HepG2 (cell line): ENCODE measurements around the gene CACHD1. TPM values are rescaled to one million over a fixed set of nuclear protein-coding genes. Genes with fewer than 3 reads are reported as not detected.

Experiments used
- ATAC-seq: fragments of 200-7000 bp; cut with Tn5 transposase; 3 replicates; pipeline ENCODE4 v1.9.1; 2020; ENCODE audit warnings: mild to moderate bottlenecking, moderate library complexity
- BruUV-seq: library from RNA; stranded (reverse); fragments of 400-500 nt; replicated peaks from 2 replicates; lab custom pipeline; 2021; lab: Mats Ljungman, UMichigan
- CTCF ChIA-PET: fragments of 300-600 bp; formaldehyde crosslinking; extraction: SDS; loops from one replicate; lab custom pipeline; 2021; ENCODE audit warnings: low total read pairs, inconsistent platforms, low intra/inter-chr PET ratio; lab: Yijun Ruan, JAX
- POLR2A ChIA-PET: fragments of 350-600 bp; sonication (Branson Sonifier 250); formaldehyde crosslinking; loops from one replicate; lab custom pipeline; 2020; ENCODE audit warnings: antibody characterized with exemption, inconsistent platforms; lab: Yijun Ruan, JAX
- DNase-seq: peaks from one replicate; pipeline ENCODE4 v3.0.0-alpha.2; 2015; ENCODE audit warnings: low spot score
- FAIRE-seq: peaks from 3 replicates; lab custom pipeline; 2011; peaks lifted over from hg19 to GRCh38; lab: Jason Lieb, UNC
- H2AFZ ChIP-seq: one replicate; pipeline ENCODE4 v1.6.1; 2011; ENCODE audit warnings: low read length, inconsistent platforms
- H3K27ac ChIP-seq: fragments of 300-600 bp; 3 replicates; pipeline ENCODE4 v1.8.0; 2011; ENCODE audit warnings: mixed run types, mild to moderate bottlenecking, mixed read lengths, low read length, inconsistent platforms; ENCODE audit not compliant: insufficient read depth; ENCODE audit errors: extremely low read length
- H3K27me3 ChIP-seq, 2 experiments: fragments of 200-600 bp in 1 of 2; 2 replicates in 1 of 2; 3 replicates in 1 of 2; pipeline versions ENCODE4 v1.6.0 to v1.8.0; 2011; ENCODE audit warnings: low read length in 2 of 2, mild to moderate bottlenecking in 2 of 2, moderate library complexity in 2 of 2, inconsistent platforms in 1 of 2; ENCODE audit not compliant: insufficient read depth in 2 of 2, control insufficient read depth in 1 of 2
- H3K36me3 ChIP-seq, 2 experiments: fragments of 200-600 bp in 1 of 2; replicated peaks in 1 of 2; 2 replicates in 1 of 2; 3 replicates in 1 of 2; pipeline versions ENCODE4 v1.5.1 to v1.8.0; 2011; ENCODE audit warnings: low read length in 2 of 2, inconsistent platforms in 1 of 2; ENCODE audit not compliant: insufficient read depth in 2 of 2, control insufficient read depth in 1 of 2
- H3K4me1 ChIP-seq: 2 replicates; pipeline ENCODE4 v1.5.1; 2012; ENCODE audit warnings: low read length, inconsistent platforms; ENCODE audit not compliant: insufficient read depth
- H3K4me2 ChIP-seq: 2 replicates; pipeline ENCODE4 v1.6.0; 2011; ENCODE audit warnings: low read depth, low read length, inconsistent platforms
- H3K4me3 ChIP-seq, 3 experiments: fragments of 200-600 bp in 1 of 3; sonication (generic), shearing (Covaris generic) in 1 of 3; replicated peaks in 1 of 3; 2 replicates each; pipeline ENCODE4 v1.5.1; 2011 to 2016; ENCODE audit warnings: low read length in 3 of 3, inconsistent platforms in 2 of 3, low read depth in 2 of 3, mild to moderate bottlenecking in 2 of 3, control low read depth in 1 of 3, mixed read lengths in 1 of 3; ENCODE audit not compliant: insufficient read depth in 1 of 3
- H3K79me2 ChIP-seq: one replicate; pipeline ENCODE4 v1.6.1; 2011; ENCODE audit warnings: low read length, inconsistent platforms; ENCODE audit not compliant: insufficient read depth
- H3K9ac ChIP-seq: 2 replicates; pipeline ENCODE4 v1.6.0; 2011; ENCODE audit warnings: mild to moderate bottlenecking, low read depth, low read length, inconsistent platforms; ENCODE audit not compliant: insufficient read depth
- H3K9me3 ChIP-seq: 2 replicates; pipeline ENCODE4 v1.5.1; 2012; ENCODE audit warnings: mild to moderate bottlenecking, low read length
- H4K20me1 ChIP-seq: 2 replicates; pipeline ENCODE4 v1.6.0; 2011; ENCODE audit warnings: inconsistent platforms, mild to moderate bottlenecking, low read length, moderate library complexity; ENCODE audit not compliant: insufficient read depth
- MAFK ChIP-seq, 2 experiments: IDR thresholded peaks in 1 of 2; conservative IDR thresholded peaks in 1 of 2; 2 replicates each; pipeline ENCODE4 v1.6.1; 2011; ENCODE audit warnings: improper control_type of control experiment in 2 of 2, low read length in 2 of 2
- MNT ChIP-seq: fragments of 450-650 bp; IDR thresholded peaks from 2 replicates; pipeline ENCODE4 v1.6.1; 2016
- MXI1 ChIP-seq: IDR thresholded peaks from 3 replicates; pipeline ENCODE4 v1.6.1; 2012; ENCODE audit warnings: low read depth, low read length, inconsistent platforms, borderline replicate concordance
- ZBTB10 ChIP-seq: sonication (generic); formaldehyde crosslinking; IDR thresholded peaks from 2 replicates; pipeline ENCODE4 v1.4.0; 2020; ENCODE audit warnings: missing genetic modification reagents, borderline replicate concordance
- ZNF326 ChIP-seq: sonication (generic); formaldehyde crosslinking; IDR thresholded peaks from 2 replicates; pipeline ENCODE4 v1.4.0; 2020; ENCODE audit warnings: missing genetic modification reagents, borderline replicate concordance
- ZSCAN12 ChIP-seq: sonication (generic); formaldehyde crosslinking; IDR thresholded peaks from 2 replicates; pipeline ENCODE4 v1.9.0; 2021; ENCODE audit warnings: mild to moderate bottlenecking, missing genetic modification reagents
- WGBS: methylation state at CpG from one replicate; pipeline ENCODE4 v1.1.6; 2017; ENCODE audit warnings: low lambda C conversion rate; 5-methylcytosine and 5-hydroxymethylcytosine counted together
- in situ Hi-C: cut with HindIII; loops from 2 replicates; pipeline ENCODE4 v1.10.0; 2017; ENCODE audit warnings: low pct_unique_long_range_greater_than_20kb; ENCODE audit not compliant: extremely low pct_ligation_motif_present
- intact Hi-C: fragments of 100-400 bp; cut with micrococcal nuclease; formaldehyde crosslinking; loops from one replicate; pipeline ENCODE4 v1.10.0; 2022; ENCODE audit not compliant: unreplicated experiment
- polyA plus RNA-seq, 8 experiments: library from polyadenylated mRNA; depleted of rRNA in 3 of 8; stranded (reverse) in 7 of 8; unstranded in 1 of 8; fragments of >200 nt; fragmentation: Illumina TruSeq in 4 of 8; extraction: Trizol in 4 of 8; gene quantifications; 2 replicates each; pipeline versions ENCODE4 v1.2.1 to v1.2.3, GENCODE V29; 2011 to 2016; ENCODE audit warnings: low read depth in 4 of 8, missing spikeins in 1 of 8, mixed read lengths in 1 of 8; ENCODE audit not compliant: insufficient read depth in 1 of 8
- total RNA-seq, 5 experiments: library from RNA; depleted of rRNA; stranded (reverse); fragments of >200 nt; fragmentation: Illumina TruSeq; extraction: Trizol; gene quantifications; 2 replicates each; pipeline ENCODE4 v1.2.3, GENCODE V29; 2016; ENCODE audit warnings: low read depth in 1 of 5

Gene CACHD1
- total and polyA plus RNA-seq, 2 of the 13 experiments (the other 11 are each of a cell fraction or from before 2014, with no cell fraction given), result 0.11 TPM; not detected in 1

GRCh38 chr1:64579767-64580166, 109.8 kb downstream of the CACHD1 start:
- H4K20me1 ChIP-seq, result no peaks in the 10 kb centered on the region
- H3K4me1 ChIP-seq, result no peaks in the 10 kb centered on the region
- no peak overlapping the region for H3K9ac ChIP-seq
- H3K4me2 ChIP-seq, result no peak overlapping the region
- intact Hi-C loops (no loop called here), in situ Hi-C loops (no loop called here)
- H2AFZ ChIP-seq, result no peak overlapping the region
- DNase-seq (no peak), FAIRE-seq (no peak), ATAC-seq (no peak)
- WGBS, result under 1% methylated on average over 5 of the region's 5 CpGs
- H3K4me3 ChIP-seq, result no peak overlapping the region
- H3K27me3 ChIP-seq, result no peaks in the 10 kb centered on the region
- no peaks in the 10 kb centered on the region for H3K36me3 ChIP-seq
- TF ChIP-seq ZBTB10 (CRISPR knock-in tag), result no peak
- ChIA-PET CTCF (no interaction called here), POLR2A (no interaction called here)
- H3K27ac ChIP-seq, result no peak overlapping the region
- H3K9me3 ChIP-seq, result no peaks in the 10 kb centered on the region
- no peaks in the 10 kb centered on the region for H3K79me2 ChIP-seq
- BruUV-seq, result no TSS peak

- intact Hi-C loops (no loop called here), in situ Hi-C loops (no loop called here)
- no TSS peak for BruUV-seq
- H4K20me1 ChIP-seq, result no peaks in the 10 kb centered on the region
- no peak overlapping the region for H3K9ac ChIP-seq
- no peaks in the 10 kb centered on the region for H3K36me3 ChIP-seq
- H3K4me3 ChIP-seq, result no peak overlapping the region
- WGBS, result 17% methylated on average over 3 of the region's 3 CpGs
- TF ChIP-seq MNT, result no peak
- no peak for TF ChIP-seq MAFK (conservative IDR thresholded peaks at IDR 0.05 in 1 of 2, IDR thresholded peaks at IDR 0.05 in 1 of 2; ENCODE audit: low read length in 2 of 2)
- TF ChIP-seq ZNF326 (CRISPR knock-in tag), result no peak
- TF ChIP-seq MXI1, result no peak
- no peak for TF ChIP-seq ZSCAN12 (CRISPR knock-in tag)
- CTCF ChIA-PET, result no interaction called here
- H3K4me1 ChIP-seq, result no peaks in the 10 kb centered on the region
- H3K4me2 ChIP-seq, result no peak overlapping the region
- H3K27ac ChIP-seq, result no peak overlapping the region
- no peak overlapping the region for H2AFZ ChIP-seq
- H3K9me3 ChIP-seq, result no peaks in the 10 kb centered on the region
- H3K27me3 ChIP-seq, result no peaks in the 10 kb centered on the region
- DNase-seq (no peak), ATAC-seq (no peak), FAIRE-seq (no peak)
- POLR2A ChIA-PET, result no interaction called here
- H3K79me2 ChIP-seq, result no peaks in the 10 kb centered on the region
Measured at GRCh38 chr1:64581135-64581842, 111.4 kb downstream of the CACHD1 start.
